Measurements from ENCODE around the gene XRCC4.

XRCC4 gene

DNA sequence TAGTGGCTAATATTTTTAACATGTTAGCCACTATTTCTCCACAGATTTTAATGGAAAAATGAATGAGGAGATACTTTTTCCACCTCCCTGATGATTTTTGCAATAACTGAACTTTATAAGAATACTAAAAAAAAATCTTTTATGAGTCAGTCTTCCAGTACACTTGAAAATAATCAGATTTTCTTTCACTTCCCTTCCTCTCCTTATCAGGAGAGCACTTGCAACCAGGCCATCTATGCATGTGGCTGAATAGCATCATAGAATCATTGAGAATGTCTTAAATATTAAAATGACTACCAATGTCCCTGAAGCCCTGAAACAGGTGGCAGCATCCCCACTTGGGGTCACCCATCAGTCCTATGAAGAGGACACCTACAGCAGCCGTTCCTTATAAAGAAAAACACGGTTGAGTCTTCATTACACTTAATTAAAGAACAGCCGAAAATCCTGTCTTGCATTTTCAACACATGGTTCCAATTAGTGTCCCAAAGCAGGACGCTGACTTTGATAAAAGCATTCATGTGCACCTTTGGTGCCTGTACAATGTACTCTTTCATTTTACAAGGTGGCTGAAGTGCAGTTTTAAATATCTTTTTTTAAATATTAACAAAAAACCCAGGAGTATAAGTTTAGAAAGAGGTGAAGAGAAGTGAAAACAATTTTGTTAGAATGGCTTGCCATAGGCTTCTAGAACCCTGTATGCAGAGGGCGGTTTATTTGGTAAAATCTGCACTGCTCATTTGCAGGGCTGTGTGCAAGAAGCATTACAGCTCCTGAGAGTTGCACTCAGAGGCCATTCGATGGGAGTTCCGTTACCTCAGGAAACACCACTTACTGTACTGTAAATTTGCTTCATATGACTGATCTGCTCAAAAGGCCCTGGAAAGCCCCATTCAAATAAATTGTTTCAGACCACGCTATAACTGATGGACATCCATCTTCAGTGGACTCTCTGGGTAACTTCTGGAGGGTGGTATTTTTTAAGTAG is 287.3 kb downstream of the XRCC4 start:
- Mint-ChIP-seq H3K27me3 (peaks cover 2% of the 10 kb centered on the region), H3K27ac (no peak overlapping the region), H3K4me1 (ENCODE audit: low read depth) (no peaks in the 10 kb centered on the region)

DNA sequence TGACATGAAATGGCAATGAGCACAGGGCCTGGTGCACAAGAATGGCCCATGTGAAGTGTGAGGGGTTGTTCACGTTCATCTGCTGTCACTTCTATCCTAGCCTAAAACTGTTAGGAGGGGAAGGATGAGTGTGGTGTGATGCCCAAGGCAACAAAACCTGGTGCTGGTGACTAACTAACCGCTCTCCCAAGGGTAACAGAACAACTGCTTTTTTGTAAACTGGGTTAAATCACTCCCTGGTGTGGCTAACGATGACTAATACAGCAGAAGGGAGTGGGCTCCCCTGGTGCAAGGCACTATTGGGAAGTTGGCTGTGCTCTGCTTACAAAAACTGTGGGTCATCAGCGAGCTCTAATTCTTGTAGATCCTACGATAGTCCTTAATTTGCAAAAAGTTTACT is 291.0 kb downstream of the XRCC4 start:
- H3K27ac Mint-ChIP-seq: no peak overlapping the region
- no peak overlapping the region for H3K4me3 Mint-ChIP-seq
- H3K36me3 Mint-ChIP-seq: no peaks in the 10 kb centered on the region
- H3K27me3 Mint-ChIP-seq: peaks cover 2% of the 10 kb centered on the region
- peaks cover 9% of the 10 kb centered on the region for H3K9me3 Mint-ChIP-seq (ENCODE audit: low read depth)
- no peaks in the 10 kb centered on the region for H3K4me1 Mint-ChIP-seq (ENCODE audit: low read depth)

More for the DNA sequence above, 287.3 kb downstream of the XRCC4 start:
- Mint-ChIP-seq H3K36me3 (no peaks in the 10 kb centered on the region), H3K4me3 (no peak overlapping the region), H3K9me3 (ENCODE audit: low read depth) (peaks cover 9% of the 10 kb centered on the region)

DNA sequence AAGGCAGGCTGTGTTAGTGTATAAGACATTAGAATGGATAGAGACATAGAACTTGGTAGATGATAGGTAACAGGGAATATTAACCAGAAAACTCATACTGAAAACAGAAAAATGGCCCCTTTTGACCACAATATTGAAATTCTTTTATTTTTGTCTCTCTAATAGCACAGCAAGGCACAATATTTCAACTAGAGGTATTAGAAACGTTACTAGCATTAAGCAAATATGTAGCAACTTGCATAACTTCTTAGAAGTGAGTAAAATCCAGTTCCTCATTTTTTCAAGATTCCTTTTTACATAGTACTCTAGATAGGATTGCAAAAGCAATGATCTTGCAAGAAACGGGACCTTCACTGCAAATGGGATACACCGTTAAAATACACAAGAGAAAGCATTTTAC is 291.5 kb downstream of the XRCC4 start:
- peaks cover 9% of the 10 kb centered on the region for H3K9me3 Mint-ChIP-seq (ENCODE audit: low read depth)
- no peaks in the 10 kb centered on the region for H3K4me1 Mint-ChIP-seq (ENCODE audit: low read depth)
- H3K27ac Mint-ChIP-seq: no peak overlapping the region
- no peak overlapping the region for H3K4me3 Mint-ChIP-seq
- no peaks in the 10 kb centered on the region for H3K36me3 Mint-ChIP-seq
- peaks cover 2% of the 10 kb centered on the region for H3K27me3 Mint-ChIP-seq

DNA sequence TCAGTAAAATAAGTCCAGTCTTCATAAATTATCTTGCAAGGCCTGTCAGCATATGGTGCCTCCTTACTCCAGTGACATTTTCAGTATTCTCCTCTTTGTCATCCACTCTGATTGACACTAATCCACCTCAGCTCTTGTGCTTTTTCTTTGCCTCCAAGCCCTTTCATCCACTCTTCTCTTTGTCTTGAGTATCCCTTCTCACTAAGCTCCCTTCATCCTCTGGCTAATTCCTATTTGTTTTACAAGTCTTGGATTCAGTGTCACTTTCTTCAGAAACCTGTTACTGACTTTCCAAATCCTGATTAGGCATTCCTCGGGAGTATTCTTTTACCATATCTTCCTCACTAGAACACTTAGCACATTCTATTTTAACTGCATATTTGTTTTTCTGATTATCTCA is 293.6 kb downstream of the XRCC4 start:
- Mint-ChIP-seq H3K36me3 (no peaks in the 10 kb centered on the region), H3K4me1 (ENCODE audit: low read depth) (no peaks in the 10 kb centered on the region), H3K27ac (no peak overlapping the region), H3K9me3 (ENCODE audit: low read depth) (peaks cover 9% of the 10 kb centered on the region), H3K27me3 (no peaks in the 10 kb centered on the region), H3K4me3 (no peak overlapping the region)

DNA sequence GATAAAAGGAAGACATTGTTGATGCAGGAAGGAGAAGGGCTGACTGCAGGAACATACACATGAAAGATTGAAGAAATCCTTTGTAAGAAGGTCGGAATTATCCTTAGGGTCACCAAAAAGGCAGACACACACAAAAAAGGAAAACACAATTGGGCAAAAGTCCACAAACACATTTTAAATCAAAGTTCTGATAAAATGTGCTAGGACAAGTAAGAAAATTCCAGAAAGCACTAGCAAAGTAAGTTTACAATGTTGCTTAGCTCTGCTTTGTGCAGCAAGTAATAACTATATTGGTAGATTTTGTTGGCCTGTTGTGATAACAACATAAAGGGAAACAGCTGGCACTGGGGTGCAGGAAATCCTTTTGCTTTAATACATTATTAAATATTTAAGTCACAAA is 294.4 kb downstream of the XRCC4 start:
- H3K4me1 Mint-ChIP-seq (ENCODE audit: low read depth): no peaks in the 10 kb centered on the region
- peaks cover 2% of the 10 kb centered on the region for H3K9me3 Mint-ChIP-seq (ENCODE audit: low read depth)
- H3K27ac Mint-ChIP-seq: no peak overlapping the region
- no peaks in the 10 kb centered on the region for H3K27me3 Mint-ChIP-seq
- H3K36me3 Mint-ChIP-seq: no peaks in the 10 kb centered on the region
- H3K4me3 Mint-ChIP-seq: no peak overlapping the region

DNA sequence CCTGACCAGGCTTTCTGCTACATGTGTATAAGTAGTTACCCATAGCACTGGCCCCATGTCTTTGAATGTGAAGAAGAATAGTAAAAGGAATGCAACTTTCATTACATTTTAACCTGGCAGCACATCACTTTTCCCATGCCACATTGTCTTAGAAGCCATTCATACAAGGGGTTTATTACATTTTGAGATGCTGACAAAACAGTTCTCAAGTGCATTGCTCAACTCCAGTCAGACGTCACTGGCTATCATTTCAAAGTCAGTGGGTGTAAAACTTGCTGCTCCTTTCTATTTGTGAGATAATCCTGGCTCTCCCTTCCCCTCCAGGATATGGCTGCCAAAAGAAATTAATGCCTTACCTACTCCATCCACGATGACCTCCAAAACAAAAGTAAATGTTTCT is 297.2 kb downstream of the XRCC4 start:
- Mint-ChIP-seq H3K27me3 (no peaks in the 10 kb centered on the region), H3K27ac (no peak overlapping the region), H3K4me3 (no peak overlapping the region), H3K9me3 (ENCODE audit: low read depth) (no peaks in the 10 kb centered on the region), H3K36me3 (no peaks in the 10 kb centered on the region), H3K4me1 (ENCODE audit: low read depth) (no peaks in the 10 kb centered on the region)

DNA sequence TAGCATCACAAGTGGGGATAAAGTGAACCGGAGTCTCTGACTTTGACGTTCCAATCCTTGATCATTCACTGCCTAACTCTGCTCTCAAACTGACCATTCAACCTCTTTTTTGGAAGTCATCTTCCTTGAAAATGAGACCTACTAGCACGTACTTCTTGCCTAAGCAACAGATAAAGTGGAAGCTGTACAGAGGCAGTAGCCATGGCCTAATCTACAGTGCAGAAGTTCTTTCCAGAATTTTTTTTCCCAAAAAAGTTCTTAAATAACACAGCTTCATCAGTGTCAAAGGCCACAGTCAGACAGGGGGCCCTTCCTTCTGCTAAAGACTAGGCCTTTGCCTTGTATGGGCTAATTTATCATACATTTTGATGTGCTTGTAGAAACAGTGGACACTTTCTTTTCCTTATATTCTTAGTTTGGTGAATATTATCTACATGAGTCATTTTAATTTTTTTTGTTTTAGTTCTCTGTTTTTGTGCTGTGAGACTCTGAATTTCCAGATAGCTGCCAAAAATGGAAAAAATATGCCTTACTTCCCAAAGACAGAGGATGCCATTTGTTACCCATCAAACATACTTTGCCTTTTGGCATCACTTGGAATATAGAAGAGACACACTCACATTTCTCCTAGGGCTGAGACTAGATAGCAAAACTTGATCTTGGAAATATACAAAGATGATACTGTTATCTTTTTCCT is 297.9 kb downstream of the XRCC4 start:
- no peak overlapping the region for H3K4me3 Mint-ChIP-seq
- no peaks in the 10 kb centered on the region for H3K27me3 Mint-ChIP-seq
- H3K36me3 Mint-ChIP-seq: no peaks in the 10 kb centered on the region
- no peaks in the 10 kb centered on the region for H3K9me3 Mint-ChIP-seq (ENCODE audit: low read depth)
- no peaks in the 10 kb centered on the region for H3K4me1 Mint-ChIP-seq (ENCODE audit: low read depth)
- no peak overlapping the region for H3K27ac Mint-ChIP-seq

DNA sequence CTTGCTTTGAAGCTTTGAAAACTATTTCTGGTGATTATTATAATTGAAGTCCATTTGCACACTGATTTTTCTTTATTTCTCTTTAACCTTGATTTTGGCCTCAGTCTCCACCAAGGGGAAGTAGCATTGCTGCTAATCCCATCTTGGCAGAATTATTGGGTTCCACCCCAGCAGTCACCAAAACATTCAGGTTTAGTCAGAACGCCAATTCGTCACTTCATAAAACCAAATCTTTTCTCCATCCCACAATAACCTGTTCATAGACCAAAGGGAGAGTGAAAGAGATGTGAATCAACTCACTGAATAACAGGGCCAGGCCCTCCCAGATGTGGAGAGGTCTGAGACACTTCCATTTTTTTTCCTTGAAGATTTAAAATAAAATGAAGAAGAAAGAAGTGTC is 299.1 kb downstream of the XRCC4 start:
- H3K4me3 Mint-ChIP-seq: no peak overlapping the region
- no peaks in the 10 kb centered on the region for H3K36me3 Mint-ChIP-seq
- no peaks in the 10 kb centered on the region for H3K4me1 Mint-ChIP-seq (ENCODE audit: low read depth)
- no peaks in the 10 kb centered on the region for H3K9me3 Mint-ChIP-seq (ENCODE audit: low read depth)
- no peak overlapping the region for H3K27ac Mint-ChIP-seq
- H3K27me3 Mint-ChIP-seq: peaks cover 3% of the 10 kb centered on the region

DNA sequence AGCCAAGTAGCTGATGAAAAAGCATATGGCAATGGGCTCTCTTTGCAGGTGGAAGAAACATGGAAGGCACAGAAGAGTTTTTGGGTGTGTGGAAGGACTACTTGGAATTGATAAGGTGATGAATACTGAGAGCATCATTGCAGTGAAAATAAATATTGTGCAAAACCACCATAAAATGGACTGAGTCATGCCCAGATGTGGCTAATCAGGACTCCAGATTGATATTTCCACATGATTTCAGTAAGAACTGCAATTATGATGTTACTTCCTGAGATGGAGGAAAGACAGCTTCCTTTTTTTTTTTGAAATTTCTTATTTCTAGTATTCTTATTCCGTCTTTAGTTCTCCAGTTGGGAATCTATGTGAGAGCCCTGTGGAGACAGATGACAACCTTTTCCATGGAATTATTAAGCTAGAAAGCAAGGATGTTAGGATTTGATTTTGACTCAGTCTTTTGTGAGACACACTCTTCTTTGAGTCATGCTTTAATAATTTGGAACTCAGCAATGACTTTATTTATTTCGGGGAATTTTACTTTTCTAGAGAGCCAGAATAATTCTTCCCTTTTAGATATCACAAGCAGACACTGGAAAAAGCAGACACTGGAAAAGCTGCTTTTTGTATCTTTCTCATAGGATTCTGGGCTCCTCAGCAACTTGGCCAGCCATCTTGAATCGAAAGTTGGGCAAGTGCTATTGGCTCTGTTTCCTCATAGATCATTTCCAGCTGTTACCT is 300.0 kb downstream of the XRCC4 start:
- Mint-ChIP-seq H3K4me3 (no peak overlapping the region), H3K36me3 (no peaks in the 10 kb centered on the region), H3K27ac (no peak overlapping the region), H3K9me3 (ENCODE audit: low read depth) (no peaks in the 10 kb centered on the region), H3K27me3 (peaks cover 3% of the 10 kb centered on the region), H3K4me1 (ENCODE audit: low read depth) (no peaks in the 10 kb centered on the region)

DNA sequence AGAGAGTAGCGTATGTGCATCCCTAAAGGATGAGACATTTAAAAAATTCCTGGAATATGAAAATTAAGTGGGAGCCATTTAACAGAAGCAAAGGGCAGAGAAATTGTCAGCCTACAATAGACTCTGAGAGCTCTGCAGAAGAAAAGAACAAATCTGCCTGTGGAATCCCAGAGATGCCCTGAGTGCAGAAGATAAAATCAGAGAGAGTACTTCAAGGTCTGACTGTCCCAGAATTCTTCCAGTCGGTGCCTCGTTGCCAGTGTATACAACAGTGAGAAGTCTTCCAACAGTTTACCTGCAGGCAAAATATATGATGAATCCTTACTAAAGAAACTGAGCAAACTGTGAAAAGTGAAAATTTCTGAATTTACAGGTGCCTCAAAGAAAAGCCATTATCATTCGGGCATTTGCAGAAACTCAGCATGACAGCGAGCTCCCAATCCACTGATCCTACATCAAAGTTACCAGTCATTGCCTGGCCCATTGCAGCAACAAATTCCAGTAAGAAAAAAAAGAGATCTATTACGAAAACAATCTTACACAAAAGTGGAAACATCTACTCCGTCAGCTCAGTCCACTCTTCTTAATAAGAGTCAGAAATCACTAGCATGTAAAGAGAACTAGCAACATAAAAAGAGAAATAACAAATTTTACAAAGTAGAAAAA is 301.4 kb downstream of the XRCC4 start:
- H3K4me1 Mint-ChIP-seq (ENCODE audit: low read depth): no peaks in the 10 kb centered on the region
- H3K27me3 Mint-ChIP-seq: peaks cover 3% of the 10 kb centered on the region
- H3K4me3 Mint-ChIP-seq: no peak overlapping the region
- H3K36me3 Mint-ChIP-seq: no peaks in the 10 kb centered on the region
- no peaks in the 10 kb centered on the region for H3K9me3 Mint-ChIP-seq (ENCODE audit: low read depth)
- no peak overlapping the region for H3K27ac Mint-ChIP-seq

DNA sequence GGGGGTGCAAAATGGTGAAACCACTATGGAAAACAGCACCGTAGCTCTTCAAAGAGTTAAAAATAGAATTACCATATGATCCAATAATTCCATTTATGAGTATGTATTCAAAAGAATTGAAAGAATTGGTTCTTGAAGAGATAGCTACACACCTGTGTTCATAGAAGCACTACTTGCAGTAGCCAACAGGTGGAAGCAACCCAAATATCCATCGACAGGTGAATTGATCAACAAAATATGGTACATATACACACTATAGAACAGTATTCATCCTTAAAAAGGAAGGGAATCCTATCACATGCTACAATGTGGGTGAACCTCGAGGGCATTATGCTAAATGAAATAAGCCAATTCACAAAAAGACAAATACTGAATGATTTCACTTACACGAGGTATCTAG is 308.5 kb downstream of the XRCC4 start:
- no peaks in the 10 kb centered on the region for H3K36me3 Mint-ChIP-seq
- H3K4me3 Mint-ChIP-seq: no peak overlapping the region
- no peak overlapping the region for H3K27ac Mint-ChIP-seq
- no peaks in the 10 kb centered on the region for H3K4me1 Mint-ChIP-seq (ENCODE audit: low read depth)
- H3K27me3 Mint-ChIP-seq: peaks cover 1% of the 10 kb centered on the region
- H3K9me3 Mint-ChIP-seq (ENCODE audit: low read depth): peaks cover 3% of the 10 kb centered on the region

DNA sequence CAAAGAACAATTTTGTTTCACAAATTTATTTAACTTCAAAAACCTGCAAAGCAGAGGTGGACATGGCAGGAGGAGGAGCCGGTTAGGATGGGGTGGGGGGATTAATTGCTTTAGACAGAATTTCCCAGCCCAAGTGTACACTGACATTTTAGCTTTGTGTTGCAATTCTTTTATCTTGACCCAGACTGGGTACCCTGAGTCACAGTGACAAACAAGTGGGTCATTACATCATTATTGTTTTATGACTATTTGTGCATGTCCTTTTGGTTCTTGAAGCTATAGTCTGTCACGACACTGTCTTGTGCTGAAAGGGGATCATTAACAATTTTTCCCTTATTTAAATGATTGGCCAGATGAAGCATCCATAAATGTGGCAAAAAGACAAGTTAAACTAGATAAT is 309.7 kb downstream of the XRCC4 start:
- no peak overlapping the region for H3K27ac Mint-ChIP-seq
- H3K27me3 Mint-ChIP-seq: no peaks in the 10 kb centered on the region
- H3K4me1 Mint-ChIP-seq (ENCODE audit: low read depth): no peaks in the 10 kb centered on the region
- H3K9me3 Mint-ChIP-seq (ENCODE audit: low read depth): peaks cover 3% of the 10 kb centered on the region
- no peak overlapping the region for H3K4me3 Mint-ChIP-seq
- no peaks in the 10 kb centered on the region for H3K36me3 Mint-ChIP-seq

DNA sequence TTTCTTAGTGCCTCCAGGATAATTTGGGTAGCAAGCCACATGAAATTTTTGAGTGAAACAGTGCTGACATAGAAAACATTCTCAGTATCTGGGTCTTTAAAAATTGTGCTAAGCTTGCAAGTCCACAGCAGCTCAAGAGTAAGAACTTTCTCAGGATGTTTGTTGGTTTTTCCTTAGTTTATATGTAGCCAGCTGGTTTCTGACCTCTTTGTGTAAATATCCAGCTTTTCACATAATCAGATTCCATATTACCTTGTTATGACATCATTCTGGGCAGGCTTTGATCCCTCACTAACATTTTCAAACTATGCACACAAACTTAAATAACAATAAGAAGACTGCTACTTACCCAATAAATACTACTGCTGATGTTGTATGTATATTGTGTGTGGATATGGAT is 311.3 kb downstream of the XRCC4 start:
- Mint-ChIP-seq H3K27me3 (no peaks in the 10 kb centered on the region), H3K36me3 (no peaks in the 10 kb centered on the region), H3K4me3 (no peak overlapping the region), H3K27ac (no peak overlapping the region), H3K4me1 (ENCODE audit: low read depth) (no peaks in the 10 kb centered on the region), H3K9me3 (ENCODE audit: low read depth) (peaks cover 3% of the 10 kb centered on the region)

DNA sequence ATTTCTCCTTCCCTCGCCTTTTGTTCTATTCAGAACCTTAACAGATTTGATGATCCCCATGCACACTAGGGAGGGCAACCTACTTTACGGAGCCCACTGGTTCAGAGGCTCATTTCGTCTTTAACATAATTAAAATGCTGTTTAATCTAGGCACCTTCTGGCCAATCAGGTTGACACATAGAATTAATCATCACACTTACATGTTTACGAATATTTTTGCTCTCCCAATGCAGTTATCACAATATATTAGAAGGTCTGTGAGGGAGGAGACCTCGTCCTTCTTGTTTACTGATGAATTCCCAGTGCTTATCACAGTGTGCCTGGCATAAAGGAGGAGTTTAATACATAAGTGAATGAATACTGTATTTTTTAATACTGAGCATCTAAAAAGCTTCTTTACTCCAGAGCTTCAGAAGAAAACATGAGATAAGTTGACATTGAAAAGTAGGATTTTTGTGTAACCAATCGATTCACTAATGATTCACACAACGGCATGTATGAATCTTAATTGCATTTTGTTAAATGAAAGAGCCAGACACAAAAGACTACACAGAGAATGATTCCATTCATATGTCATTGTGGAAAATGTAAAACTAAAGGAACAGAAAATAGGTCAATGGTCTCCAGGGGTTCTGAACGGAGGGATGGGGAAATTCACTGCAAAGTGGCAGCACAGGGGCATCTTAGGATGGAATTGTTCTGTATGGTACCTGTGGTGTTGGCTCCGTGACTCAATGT is 315.6 kb downstream of the XRCC4 start:
- Mint-ChIP-seq H3K27ac (no peak overlapping the region), H3K36me3 (no peaks in the 10 kb centered on the region), H3K4me3 (no peak overlapping the region), H3K4me1 (ENCODE audit: low read depth) (no peaks in the 10 kb centered on the region), H3K9me3 (ENCODE audit: low read depth) (no peaks in the 10 kb centered on the region), H3K27me3 (no peaks in the 10 kb centered on the region)
